H1 (cell line): ENCODE measurements around the gene KCNT1. TPM values are rescaled to one million over a fixed set of nuclear protein-coding genes. Genes with fewer than 3 reads are reported as not detected.

Experiments
- CTCF ChIA-PET: fragments of 300-600 bp; sonication (Branson Sonifier 250); formaldehyde crosslinking; loops from one replicate; lab custom pipeline; 2021; ENCODE audit not compliant: partially characterized antibody; lab: Charles Lee
- POLR2A ChIA-PET: fragments of 300-600 bp; sonication (Branson Sonifier 250); formaldehyde crosslinking; loops from one replicate; lab custom pipeline; 2021; ENCODE audit warnings: inconsistent platforms; ENCODE audit not compliant: partially characterized antibody; lab: Charles Lee
- DNase-seq, 2 experiments: peaks; one replicate each; pipeline versions ENCODE4 v3.0.0 to v3.0.0-alpha.2; 2010 to 2022; ENCODE audit warnings: low spot score in 2 of 2, low read depth in 1 of 2, mixed read lengths in 1 of 2
- FAIRE-seq: peaks from 2 replicates; lab custom pipeline; 2011; peaks lifted over from hg19 to GRCh38; lab: Jason Lieb, UNC
- H2AFZ ChIP-seq: 2 replicates; pipeline ENCODE4 v1.8.1; 2012; ENCODE audit warnings: low read length, inconsistent platforms
- H2AK5ac ChIP-seq: 2 replicates; pipeline ENCODE4 v1.6.1; 2013; ENCODE audit warnings: low read depth, low read length
- H2BK120ac ChIP-seq: replicated peaks from 2 replicates; pipeline ENCODE3; 2013; ENCODE audit warnings: low read depth, low read length, inconsistent platforms
- H2BK12ac ChIP-seq: 2 replicates; pipeline ENCODE4 v1.6.1; 2013; ENCODE audit warnings: low read depth, low read length
- H2BK15ac ChIP-seq: 2 replicates; pipeline ENCODE4 v1.6.1; 2013; ENCODE audit warnings: low read length
- H2BK20ac ChIP-seq: 2 replicates; pipeline ENCODE4 v1.6.1; 2013; ENCODE audit warnings: low read length
- H2BK5ac ChIP-seq: 2 replicates; pipeline ENCODE4 v1.6.1; 2013; ENCODE audit warnings: low read depth, low read length
- H3K14ac ChIP-seq: 2 replicates; pipeline ENCODE4 v1.6.1; 2013; ENCODE audit warnings: inconsistent platforms; ENCODE audit not compliant: insufficient read length
- H3K18ac ChIP-seq: 2 replicates; pipeline ENCODE4 v1.6.1; 2013; ENCODE audit warnings: low read length; ENCODE audit errors: extremely low read depth
- H3K23ac ChIP-seq: 2 replicates; pipeline ENCODE4 v1.6.1; 2013; ENCODE audit warnings: inconsistent platforms; ENCODE audit not compliant: insufficient read length
- H3K23me2 ChIP-seq: 2 replicates; pipeline ENCODE4 v1.6.1; 2013; ENCODE audit warnings: low read depth, low read length
- H3K27ac ChIP-seq: 2 replicates; pipeline ENCODE4 v1.6.1; 2011; ENCODE audit warnings: low read depth, low read length, inconsistent platforms
- H3K27me3 ChIP-seq, 4 experiments: replicated peaks in 1 of 4; 1 replicate in 1 of 4; 2 replicates in 3 of 4; pipeline versions ENCODE4 v1.6.1 to v1.8.1; 2011 to 2013; ENCODE audit warnings: low read length in 3 of 4, mild to moderate bottlenecking in 3 of 4, inconsistent platforms in 2 of 4, mixed read lengths in 2 of 4, moderate library complexity in 1 of 4; ENCODE audit not compliant: control insufficient read depth in 3 of 4, insufficient read depth in 3 of 4; ENCODE audit errors: extremely low read depth in 1 of 4
- H3K36me3 ChIP-seq, 4 experiments: 2 replicates each; pipeline versions ENCODE4 v1.6.1 to v1.8.1; 2011 to 2013; ENCODE audit warnings: mild to moderate bottlenecking in 4 of 4, low read length in 3 of 4, moderate library complexity in 2 of 4, control low read depth in 1 of 4, inconsistent platforms in 1 of 4; ENCODE audit not compliant: insufficient read depth in 4 of 4, control insufficient read depth in 2 of 4
- H3K4ac ChIP-seq: replicated peaks from 2 replicates; pipeline ENCODE3; 2013; ENCODE audit warnings: low read length, low read depth, mixed read lengths, inconsistent platforms; ENCODE audit not compliant: insufficient read length
- H3K4me1 ChIP-seq, 4 experiments: replicated peaks in 1 of 4; 1 replicate in 1 of 4; 2 replicates in 3 of 4; pipeline versions ENCODE4 v1.6.1 to v1.8.1; 2011 to 2013; ENCODE audit warnings: low read length in 3 of 4, inconsistent platforms in 2 of 4, mixed read lengths in 1 of 4; ENCODE audit not compliant: insufficient read depth in 4 of 4, control insufficient read depth in 3 of 4
- H3K4me2 ChIP-seq, 2 experiments: 2 replicates each; pipeline versions ENCODE4 v1.6.1 to v1.8.1; 2011 to 2013; ENCODE audit warnings: low read depth in 2 of 2, low read length in 2 of 2, control low read depth in 1 of 2, inconsistent platforms in 1 of 2, mild to moderate bottlenecking in 1 of 2; ENCODE audit not compliant: insufficient read depth in 1 of 2
- H3K4me3 ChIP-seq, 4 experiments: fragments of 200-600, 300-600 bp in 1 of 4; sonication (generic), shearing (Covaris generic), sonication (Bioruptor Twin) in 1 of 4; 2 replicates each; pipeline versions ENCODE4 v1.5.1 to v1.8.1; 2011 to 2016; ENCODE audit warnings: low read length in 4 of 4, low read depth in 3 of 4, control low read depth in 2 of 4, inconsistent platforms in 2 of 4, mild to moderate bottlenecking in 2 of 4, mixed read lengths in 1 of 4, moderate library complexity in 1 of 4; ENCODE audit not compliant: insufficient read depth in 2 of 4; ENCODE audit errors: extremely low read depth in 1 of 4
- H3K56ac ChIP-seq: replicated peaks from 2 replicates; pipeline ENCODE3; 2013; ENCODE audit warnings: low read depth, mild to moderate bottlenecking, mixed read lengths, low read length, inconsistent platforms; ENCODE audit not compliant: insufficient read length
- H3K79me1 ChIP-seq: 2 replicates; pipeline ENCODE4 v1.6.1; 2013; ENCODE audit warnings: low read depth, low read length, control low read depth
- H3K79me2 ChIP-seq, 2 experiments: 2 replicates each; pipeline versions ENCODE4 v1.6.1 to v1.8.1; 2012 to 2013; ENCODE audit warnings: low read length in 2 of 2, mild to moderate bottlenecking in 2 of 2, inconsistent platforms in 1 of 2; ENCODE audit not compliant: insufficient read depth in 2 of 2, control insufficient read depth in 1 of 2
- H3K9ac ChIP-seq, 4 experiments: replicated peaks in 1 of 4; 1 replicate in 1 of 4; 2 replicates in 3 of 4; pipeline versions ENCODE4 v1.6.1 to v1.8.1; 2011 to 2013; ENCODE audit warnings: low read depth in 3 of 4, low read length in 3 of 4, control low read depth in 2 of 4, mild to moderate bottlenecking in 2 of 4, moderate library complexity in 2 of 4, inconsistent platforms in 1 of 4; ENCODE audit errors: extremely low read depth in 1 of 4
- H3K9me3 ChIP-seq, 2 experiments: 2 replicates each; pipeline versions ENCODE4 v1.6.1 to v1.8.1; 2012 to 2013; ENCODE audit warnings: mild to moderate bottlenecking in 2 of 2, moderate library complexity in 2 of 2, control low read depth in 1 of 2, inconsistent platforms in 1 of 2, low read depth in 1 of 2, low read length in 1 of 2, mixed read lengths in 1 of 2; ENCODE audit not compliant: insufficient read depth in 2 of 2
- H4K20me1 ChIP-seq, 2 experiments: replicated peaks in 1 of 2; 2 replicates each; pipeline versions ENCODE3 to v1.8.1; 2011 to 2013; ENCODE audit warnings: inconsistent platforms in 2 of 2, low read length in 2 of 2, mild to moderate bottlenecking in 1 of 2; ENCODE audit not compliant: insufficient read depth in 2 of 2, control insufficient read depth in 1 of 2
- H4K5ac ChIP-seq: 2 replicates; pipeline ENCODE4 v1.6.1; 2013; ENCODE audit warnings: low read length, low read depth, mixed read lengths, inconsistent platforms; ENCODE audit not compliant: insufficient read length
- H4K8ac ChIP-seq: 2 replicates; pipeline ENCODE4 v1.8.0; 2013; ENCODE audit warnings: mild to moderate bottlenecking, moderate library complexity, low read length, inconsistent platforms; ENCODE audit not compliant: insufficient read depth; ENCODE audit errors: extremely low read depth
- H4K91ac ChIP-seq: replicated peaks from 2 replicates; pipeline ENCODE3; 2013; ENCODE audit warnings: low read length, mixed read lengths, inconsistent platforms; ENCODE audit not compliant: insufficient read length
- ATF3 ChIP-seq: IDR thresholded peaks from 2 replicates; pipeline ENCODE4 v1.6.1; 2011; ENCODE audit warnings: low read depth, mild to moderate bottlenecking, low read length; ENCODE audit not compliant: insufficient read depth
- EP300 ChIP-seq, 2 experiments: IDR thresholded peaks; 1 replicate in 1 of 2; 2 replicates in 1 of 2; pipeline ENCODE4 v1.6.1; 2011 to 2012; ENCODE audit warnings: low read depth in 2 of 2, low read length in 2 of 2, mild to moderate bottlenecking in 2 of 2, borderline replicate concordance in 1 of 2, inconsistent platforms in 1 of 2, moderate library complexity in 1 of 2
- FOSL1 ChIP-seq: IDR thresholded peaks from 2 replicates; pipeline ENCODE4 v1.6.1; 2011; ENCODE audit warnings: mild to moderate bottlenecking, low read depth, low read length, moderate library complexity; ENCODE audit not compliant: insufficient read depth
- GABPA ChIP-seq: IDR thresholded peaks from 2 replicates; pipeline ENCODE4 v1.6.1; 2011; ENCODE audit warnings: mild to moderate bottlenecking, low read length, moderate library complexity, borderline replicate concordance; ENCODE audit not compliant: insufficient read depth
- GTF2F1 ChIP-seq: IDR thresholded peaks from 2 replicates; pipeline ENCODE4 v1.6.1; 2012; ENCODE audit warnings: low read depth, low read length, improper control_type of control experiment, borderline replicate concordance
- SAP30 ChIP-seq: fragments of 300-600 bp; sonication (generic); IDR thresholded peaks from 2 replicates; pipeline ENCODE4 v1.7.1; 2012; ENCODE audit warnings: low read length, moderate library complexity, mild to moderate bottlenecking, inconsistent platforms; ENCODE audit not compliant: insufficient read depth, insufficient replicate concordance
- WGBS, 2 experiments: shearing (Covaris generic) in 1 of 2; methylation state at CpG; one replicate each; pipeline versions ENCODE4 v1.1.6 to v1.1.7; 2013 to 2015; ENCODE audit warnings: low lambda C conversion rate in 2 of 2, mixed read lengths in 2 of 2, inconsistent platforms in 1 of 2, low coverage in 1 of 2, missing lambda C conversion rate in 1 of 2; ENCODE audit not compliant: insufficient replicate concordance in 2 of 2, insufficient coverage in 1 of 2, insufficient read length in 1 of 2; ENCODE audit errors: extremely low coverage in 1 of 2, missing lambda C conversion rate in 1 of 2; 5-methylcytosine and 5-hydroxymethylcytosine counted together
- polyA plus RNA-seq, 7 experiments: library from polyadenylated mRNA; depleted of rRNA in 3 of 7; stranded (reverse) in 5 of 7; unstranded in 2 of 7; fragments of >200 nt in 5 of 7; fragments of 200-250 nt in 2 of 7; gene quantifications; 1 replicate in 5 of 7; 2 replicates in 1 of 7; 4 replicates in 1 of 7; pipeline versions ENCODE4 v1.2.1 to v1.2.3, GENCODE V29; 2011 to 2013; ENCODE audit warnings: missing spikeins in 2 of 7, mixed read lengths in 2 of 7
- total RNA-seq: library from RNA; stranded (reverse); fragmentation: NEBNext Ultra II Directional; extraction: Animal tissue kit (Norgen Biotek cat#: 25700); gene quantifications from 2 replicates; pipeline ENCODE4 v1.2.1, GENCODE V29; 2021

KCNT1 gene
- total and polyA plus RNA-seq, 2 of the 8 experiments (the other 6 are each of a cell fraction or from before 2014, with no cell fraction given), result 0.13 to 0.20 TPM

- no peak overlapping the region for H3K27ac ChIP-seq
- H3K14ac ChIP-seq, result no peak overlapping the region
- H3K9ac ChIP-seq, result no peak overlapping the region
- H3K79me1 ChIP-seq, result no peaks in the 10 kb centered on the region
- no peak overlapping the region for H4K91ac ChIP-seq
- WGBS, 2 experiments, result 94% methylated on average over 13 of the region's 13 CpGs; no CpG with 5 or more reads in 1 of the 2 experiments
- H3K9me3 ChIP-seq, result peaks cover 32 to 42% of the 10 kb centered on the region in 2 experiments
- no peak overlapping the region for H3K23ac ChIP-seq
- H3K56ac ChIP-seq, result no peak overlapping the region
- H2BK20ac ChIP-seq, result no peak overlapping the region
- no peaks in the 10 kb centered on the region for H3K79me2 ChIP-seq
- no peak overlapping the region for H3K18ac ChIP-seq
- no peak overlapping the region for H3K4me2 ChIP-seq
- POLR2A ChIA-PET, result no interaction called here
- no peak overlapping the region for H4K5ac ChIP-seq
- FAIRE-seq, result no peak
- no peak overlapping the region for H2BK120ac ChIP-seq
- CTCF ChIA-PET, result no interaction called here
- H3K4ac ChIP-seq, result no peak overlapping the region
- no peaks in the 10 kb centered on the region for H3K23me2 ChIP-seq
- no peak for TF ChIP-seq GABPA
- no peak for TF ChIP-seq EP300 (IDR thresholded peaks at IDR 0.05; ENCODE audit: borderline replicate concordance in 1 of 2, low read depth in 2 of 2, low read length in 2 of 2)
- no peak for TF ChIP-seq ATF3
- no peak for TF ChIP-seq FOSL1
- TF ChIP-seq SAP30, result no peak
- no peak for TF ChIP-seq GTF2F1
- no peak overlapping the region for H4K8ac ChIP-seq
- no peak overlapping the region for H2BK15ac ChIP-seq
- H3K27me3 ChIP-seq, result no peaks in the 10 kb centered on the region
- no peak overlapping the region for H2AK5ac ChIP-seq
- no peak overlapping the region for H2BK5ac ChIP-seq
- no peaks in the 10 kb centered on the region for H4K20me1 ChIP-seq
- H2BK12ac ChIP-seq, result no peak overlapping the region
- H3K36me3 ChIP-seq, result peaks cover 0 to 40% (median 4%) of the 10 kb centered on the region in 4 experiments; a peak in 5 of 8 replicates
- no peak overlapping the region for H3K4me3 ChIP-seq
- no peak overlapping the region for H2AFZ ChIP-seq
- no peak for DNase-seq
- H3K4me1 ChIP-seq, result peaks cover 0 to 8% (median 2%) of the 10 kb centered on the region in 4 experiments; a peak in 3 of 7 replicates
Observed at GRCh38 chr9:135659252-135659651, 42.7 kb upstream of the KCNT1 start.
